Panc1 (cell line): Measurements from ENCODE around the gene MAPK8.

Source experiments
- POLR2AphosphoS5 ChIP-seq: IDR thresholded peaks from 2 replicates; pipeline ENCODE4 v1.6.1; 2012; ENCODE audit warnings: mild to moderate bottlenecking, low read depth, low read length, moderate library complexity
- TF ChIP-seq, protein P1 (sequence below): fragments of 450-650 bp; IDR thresholded peaks from 2 replicates; pipeline ENCODE4 v1.5.1; 2017; ENCODE audit warnings: mild to moderate bottlenecking

- no peak for TF ChIP-seq POLR2AphosphoS5
- TF ChIP-seq, protein P1, sequence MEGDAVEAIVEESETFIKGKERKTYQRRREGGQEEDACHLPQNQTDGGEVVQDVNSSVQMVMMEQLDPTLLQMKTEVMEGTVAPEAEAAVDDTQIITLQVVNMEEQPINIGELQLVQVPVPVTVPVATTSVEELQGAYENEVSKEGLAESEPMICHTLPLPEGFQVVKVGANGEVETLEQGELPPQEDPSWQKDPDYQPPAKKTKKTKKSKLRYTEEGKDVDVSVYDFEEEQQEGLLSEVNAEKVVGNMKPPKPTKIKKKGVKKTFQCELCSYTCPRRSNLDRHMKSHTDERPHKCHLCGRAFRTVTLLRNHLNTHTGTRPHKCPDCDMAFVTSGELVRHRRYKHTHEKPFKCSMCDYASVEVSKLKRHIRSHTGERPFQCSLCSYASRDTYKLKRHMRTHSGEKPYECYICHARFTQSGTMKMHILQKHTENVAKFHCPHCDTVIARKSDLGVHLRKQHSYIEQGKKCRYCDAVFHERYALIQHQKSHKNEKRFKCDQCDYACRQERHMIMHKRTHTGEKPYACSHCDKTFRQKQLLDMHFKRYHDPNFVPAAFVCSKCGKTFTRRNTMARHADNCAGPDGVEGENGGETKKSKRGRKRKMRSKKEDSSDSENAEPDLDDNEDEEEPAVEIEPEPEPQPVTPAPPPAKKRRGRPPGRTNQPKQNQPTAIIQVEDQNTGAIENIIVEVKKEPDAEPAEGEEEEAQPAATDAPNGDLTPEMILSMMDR: no peak
Measured at GRCh38 chr10:48400850-48401220, 94.4 kb downstream of the MAPK8 start.
